KBM-7 (cell line): ENCODE data around the gene PRKG2.
"Not testable (repeated sequence)": the region's sequence is repeated elsewhere in the genome, so short reads cannot be mapped to it uniquely, and the experiment has no call there.

ENCODE experiments used
- DNase-seq: peaks from one replicate; pipeline ENCODE4 v3.0.0-alpha.2; 2015
- in situ Hi-C: fragments of 300-500 bp; cut with MboI; formaldehyde crosslinking; loops from 2 replicates; pipeline ENCODE4 v1.14.3; 2020; ENCODE audit warnings: low sequenced_read_pairs, low pct_unique_long_range_greater_than_20kb, mixed read lengths

Gene PRKG2

GRCh38 chr4:81214881-81215868 lies at the start of gene PRKG2:
Gene PRKG2 (minus strand): TSS chr4:81215222. CDS start chr4:81205047, 10,175 bp downstream.
- no peak for DNase-seq
- in situ Hi-C loops: no loop called here

GRCh38 chr4:81260443-81261101 lies 45.5 kb upstream of the PRKG2 start:
- peak; percentile 1 for DNase-seq
- in situ Hi-C loops: no loop called here

- in situ Hi-C loops: no loop called here
Measured at GRCh38 chr4:81258841-81259550, 44.0 kb upstream of the PRKG2 start.

GRCh38 chr4:81257816-81258215 lies 42.8 kb upstream of the PRKG2 start:
- in situ Hi-C loops: no loop called here
- DNase-seq: no peak

More at GRCh38 chr4:81258841-81259550, 44.0 kb upstream of the PRKG2 start:
- DNase-seq: no peak

GRCh38 chr4:81257021-81257420 lies 42.0 kb upstream of the PRKG2 start:
- no peak for DNase-seq
- in situ Hi-C loops: no loop called here

GRCh38 chr4:81256059-81256970 lies 41.3 kb upstream of the PRKG2 start:
- in situ Hi-C loops: no loop called here

GRCh38 chr4:81255524-81255923 lies 40.5 kb upstream of the PRKG2 start:
- DNase-seq: no peak
- in situ Hi-C loops: no loop called here

More at GRCh38 chr4:81256059-81256970, 41.3 kb upstream of the PRKG2 start:
- no peak for DNase-seq

GRCh38 chr4:81250430-81250829 lies 35.4 kb upstream of the PRKG2 start:
- no peak for DNase-seq
- in situ Hi-C loops: no loop called here

GRCh38 chr4:81245218-81246009 lies 30.4 kb upstream of the PRKG2 start:
- DNase-seq: no peak

GRCh38 chr4:81237791-81238190 lies 22.8 kb upstream of the PRKG2 start:
- no peak for DNase-seq
- in situ Hi-C loops: no loop called here

More at GRCh38 chr4:81245218-81246009, 30.4 kb upstream of the PRKG2 start:
- in situ Hi-C loops: no loop called here

GRCh38 chr4:81235982-81236749 lies 21.1 kb upstream of the PRKG2 start:
- DNase-seq: no peak
- in situ Hi-C loops: no loop called here

GRCh38 chr4:81227968-81228367 lies 12.9 kb upstream of the PRKG2 start:
- in situ Hi-C loops: no loop called here
- no peak for DNase-seq

- DNase-seq: no peak
- in situ Hi-C loops: no loop called here
Measured at GRCh38 chr4:81227138-81227537, 12.1 kb upstream of the PRKG2 start.

- no peak for DNase-seq
- in situ Hi-C loops: no loop called here
Measured at GRCh38 chr4:81225252-81225651, 10.2 kb upstream of the PRKG2 start.

- DNase-seq, in situ Hi-C loops: not testable (repeated sequence)
Measured at GRCh38 chr4:81222082-81222472, 7.1 kb upstream of the PRKG2 start.

- in situ Hi-C loops: no loop called here
- DNase-seq: no peak
Measured at GRCh38 chr4:81221303-81222081, 6.5 kb upstream of the PRKG2 start.
